GM08714 (cell line): ENCODE data around the gene GGA1.
A peak's percentile ranks its signal among the peaks of the same experiment; 100 is the strongest.

ENCODE experiments used
- H3K4me3 ChIP-seq: fragments of 200-500 bp; sonication (Bioruptor generic); 2 replicates; pipeline ENCODE4 v1.5.1; 2014; ENCODE audit warnings: mild to moderate bottlenecking, low read length, inconsistent platforms
- ZNF274 ChIP-seq: IDR thresholded peaks from 2 replicates; pipeline ENCODE4 v1.6.1; 2012; ENCODE audit warnings: mild to moderate bottlenecking, low read depth, low read length

GGA1 gene, protein sequence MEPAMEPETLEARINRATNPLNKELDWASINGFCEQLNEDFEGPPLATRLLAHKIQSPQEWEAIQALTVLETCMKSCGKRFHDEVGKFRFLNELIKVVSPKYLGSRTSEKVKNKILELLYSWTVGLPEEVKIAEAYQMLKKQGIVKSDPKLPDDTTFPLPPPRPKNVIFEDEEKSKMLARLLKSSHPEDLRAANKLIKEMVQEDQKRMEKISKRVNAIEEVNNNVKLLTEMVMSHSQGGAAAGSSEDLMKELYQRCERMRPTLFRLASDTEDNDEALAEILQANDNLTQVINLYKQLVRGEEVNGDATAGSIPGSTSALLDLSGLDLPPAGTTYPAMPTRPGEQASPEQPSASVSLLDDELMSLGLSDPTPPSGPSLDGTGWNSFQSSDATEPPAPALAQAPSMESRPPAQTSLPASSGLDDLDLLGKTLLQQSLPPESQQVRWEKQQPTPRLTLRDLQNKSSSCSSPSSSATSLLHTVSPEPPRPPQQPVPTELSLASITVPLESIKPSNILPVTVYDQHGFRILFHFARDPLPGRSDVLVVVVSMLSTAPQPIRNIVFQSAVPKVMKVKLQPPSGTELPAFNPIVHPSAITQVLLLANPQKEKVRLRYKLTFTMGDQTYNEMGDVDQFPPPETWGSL

DNA sequence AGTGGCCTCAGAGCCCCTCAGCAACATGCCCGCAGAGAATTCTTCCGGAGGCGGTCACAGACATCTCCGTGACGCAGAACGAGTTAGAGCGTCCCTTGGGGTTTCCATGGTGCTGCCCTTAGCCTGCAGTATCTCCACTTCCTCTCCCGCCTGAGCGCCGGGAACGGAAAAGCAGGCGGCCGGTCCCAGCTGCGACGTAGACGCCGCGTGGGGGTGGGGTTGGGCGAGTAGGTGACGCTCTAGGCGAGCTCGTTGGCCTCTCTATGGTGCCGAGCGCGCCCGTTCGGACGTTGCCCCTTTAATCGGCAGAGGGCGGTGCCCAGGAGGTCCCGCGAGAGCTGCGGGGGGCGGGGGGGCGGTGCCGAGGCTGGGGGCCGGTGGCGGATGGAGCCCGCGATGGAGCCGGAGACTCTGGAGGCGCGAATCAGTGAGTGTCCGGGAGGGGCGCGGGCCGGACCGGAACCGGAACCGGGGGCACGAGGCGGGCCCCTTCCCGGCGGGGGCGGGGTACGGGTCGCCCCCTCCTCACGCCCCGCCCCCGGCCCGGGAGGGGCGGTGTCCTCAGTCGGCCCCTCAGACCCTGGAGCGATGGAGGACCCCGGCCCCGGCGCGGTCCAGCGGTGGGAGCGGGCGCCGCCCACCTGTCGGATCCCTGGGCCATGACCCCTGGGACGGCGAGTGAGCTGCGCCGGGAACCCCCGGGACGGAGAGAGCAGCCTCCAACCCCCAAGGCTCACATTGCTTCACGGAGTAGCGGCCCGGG is at the start of gene GGA1:
Gene GGA1, plus strand, starts transcription at position 358 of the 763 bp plus-strand sequence. Its CDS starts 27 bp downstream, at position 385.
- H3K4me3 ChIP-seq: peak within 1 kb of the TSS; percentile 93
- no peak for TF ChIP-seq ZNF274

GRCh38 chr22:37559521-37559900 is 49.1 kb upstream of the GGA1 start:
- no peak for TF ChIP-seq ZNF274
- no peak overlapping the region for H3K4me3 ChIP-seq

DNA sequence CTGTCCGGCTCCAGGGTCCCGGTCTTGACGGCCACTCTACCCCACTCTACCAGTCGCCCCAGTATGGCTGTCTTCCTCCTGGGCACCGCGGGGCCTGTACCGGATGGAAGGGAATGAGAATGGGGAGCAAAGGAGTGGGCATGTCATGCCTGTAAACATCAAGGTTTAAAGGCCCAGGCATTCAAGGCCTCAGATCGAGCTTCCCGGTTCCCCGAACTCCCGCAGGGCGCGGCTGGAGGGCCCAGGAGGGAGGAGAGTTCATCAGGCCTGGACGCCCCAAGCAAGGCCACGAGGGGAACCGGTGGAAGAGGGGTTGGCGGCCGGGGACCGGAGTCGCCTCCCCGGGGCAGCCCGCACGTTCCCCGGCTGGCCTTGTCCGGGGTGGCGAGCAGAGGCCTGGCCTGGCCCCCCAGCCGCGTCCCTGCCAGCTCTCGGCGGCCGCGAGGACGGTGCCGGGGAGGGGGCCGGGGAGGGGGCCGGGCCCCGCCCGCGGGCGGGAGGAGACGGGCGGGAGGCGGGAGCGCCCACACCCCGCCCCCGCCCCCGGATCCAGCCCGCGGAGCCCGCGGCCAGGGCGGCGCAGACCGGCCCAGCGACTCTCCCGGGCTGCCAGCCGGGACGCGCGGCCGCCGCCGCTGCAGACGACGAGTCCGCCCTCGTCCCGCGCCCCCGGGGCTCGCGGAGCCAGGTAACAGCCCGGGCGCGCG is 48.6 kb upstream of the GGA1 start, which contains the start of gene CDC42EP1:
Gene CDC42EP1, plus strand, starts transcription at position 580 of the 707 bp plus-strand sequence. CDS start 5,870 bp downstream, outside the sequence.
- TF ChIP-seq ZNF274: no peak

DNA sequence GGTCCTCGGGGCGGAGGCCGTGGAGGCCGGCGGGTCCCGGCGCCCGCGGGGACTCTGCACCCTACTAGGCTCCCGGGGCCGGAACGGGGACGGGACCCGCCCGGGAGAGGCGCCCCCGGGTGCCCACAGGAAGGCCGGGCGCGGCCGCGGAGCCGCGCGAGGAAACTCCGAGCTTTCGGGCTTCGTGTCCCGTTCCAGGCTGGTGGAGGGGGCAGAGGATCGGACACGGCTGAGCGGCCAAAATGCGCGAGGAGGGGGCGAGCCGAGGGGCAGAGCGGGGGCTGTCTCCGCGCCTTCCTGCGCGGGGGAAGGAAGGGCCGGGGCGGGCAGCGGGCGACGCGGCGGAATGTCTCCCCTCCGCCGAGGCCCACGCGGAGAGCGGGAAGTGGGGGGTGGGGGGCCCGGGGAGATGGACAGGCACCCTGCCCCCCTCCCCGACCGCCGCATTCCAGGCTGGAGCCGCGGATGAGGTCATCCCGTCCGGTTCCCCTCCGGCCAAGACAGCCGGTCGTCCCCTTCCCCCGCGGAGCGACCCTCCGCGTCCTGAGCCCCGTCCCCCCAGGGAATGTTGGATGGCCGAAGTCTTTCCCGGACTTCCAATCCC is 47.9 kb upstream of the GGA1 start:
- no peak for TF ChIP-seq ZNF274
- H3K4me3 ChIP-seq: no peak overlapping the region; the same call in 1 of the 2 replicates

More for the DNA sequence above, 48.6 kb upstream of the GGA1 start, which contains the start of gene CDC42EP1:
- no peak within 1 kb of the TSS; the same call in 1 of the 2 replicates for H3K4me3 ChIP-seq

DNA sequence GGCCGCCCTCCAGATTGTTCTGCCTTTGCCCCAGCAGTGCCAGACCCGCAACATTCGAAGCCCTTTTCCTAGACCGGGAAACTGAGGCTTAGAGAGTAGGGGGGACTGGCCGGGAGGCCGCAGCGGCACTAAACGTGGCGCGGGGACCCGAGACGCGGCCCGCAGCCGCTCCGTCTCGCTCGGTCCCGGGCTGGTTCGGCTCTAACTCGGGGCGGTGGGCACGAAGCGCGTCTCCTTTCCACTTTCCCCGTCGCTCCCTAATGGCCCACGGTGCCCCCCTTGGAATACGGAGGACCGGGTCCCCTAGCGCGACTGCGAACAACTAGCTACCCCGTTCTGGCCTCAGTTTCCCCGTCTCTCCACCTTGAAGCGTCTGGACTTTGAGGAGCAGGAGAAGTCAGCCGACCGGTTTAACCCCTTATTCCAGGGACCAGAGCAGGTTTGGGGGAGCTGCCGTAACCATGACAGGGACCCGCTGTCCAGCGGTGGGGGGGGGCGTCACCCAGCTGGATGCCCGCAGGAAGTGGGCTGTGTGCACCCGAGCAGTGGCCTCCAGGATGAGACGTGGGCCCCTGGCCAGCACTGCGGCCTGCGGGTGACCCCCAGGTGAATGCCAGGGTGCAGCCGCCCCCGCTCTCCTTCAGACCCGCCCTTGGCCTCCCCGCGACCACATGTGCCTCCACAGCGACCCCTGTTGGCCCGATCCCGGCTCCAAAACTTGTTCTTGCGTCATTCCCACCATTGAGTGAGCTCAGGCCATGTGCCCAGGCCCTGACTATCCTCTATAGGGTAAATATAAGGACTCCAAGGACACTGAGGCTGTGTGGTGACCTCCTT is 47.2 kb upstream of the GGA1 start:
- no peak for TF ChIP-seq ZNF274
- H3K4me3 ChIP-seq: no peak overlapping the region; the same call in 1 of the 2 replicates

DNA sequence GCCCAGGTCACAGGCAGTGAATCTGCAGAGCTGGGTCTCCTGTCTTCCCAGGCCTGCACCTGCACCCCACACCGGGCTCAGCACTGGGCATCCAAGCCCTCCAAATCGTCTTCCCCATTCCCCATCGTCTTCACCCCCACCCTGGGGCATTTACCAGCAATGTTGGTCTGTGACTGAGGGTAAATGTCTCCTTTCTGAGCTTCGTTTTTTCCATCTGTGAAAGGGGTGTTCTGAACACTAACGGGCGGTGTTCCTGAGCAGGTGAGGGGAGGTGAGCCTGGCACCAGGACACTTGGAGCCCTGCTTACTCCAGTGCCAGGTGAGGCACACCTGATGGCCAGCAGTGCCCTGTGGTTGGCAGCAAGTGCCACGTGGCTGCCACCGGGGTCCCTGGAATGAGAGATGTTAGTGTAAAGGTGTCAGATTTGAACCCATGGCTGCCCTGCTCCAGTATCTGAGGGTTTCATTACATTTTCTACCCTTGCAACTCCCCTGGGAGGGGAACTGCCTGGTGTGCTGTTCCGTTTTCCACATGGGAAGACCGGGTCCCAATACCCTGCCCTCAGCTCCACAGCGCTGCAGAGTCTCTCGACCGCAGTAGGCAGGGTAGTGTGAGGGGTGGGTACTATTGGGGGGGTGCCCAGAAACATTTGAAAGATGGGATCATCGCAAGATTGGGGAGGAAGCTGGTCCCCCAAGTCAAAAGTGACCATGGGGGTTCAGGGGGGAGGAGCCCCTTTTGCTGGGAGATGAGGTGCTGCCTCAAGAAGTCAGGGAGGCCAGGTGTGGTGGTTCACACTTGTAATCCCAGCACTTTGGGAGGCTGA is 46.4 kb upstream of the GGA1 start:
- TF ChIP-seq ZNF274: no peak
- H3K4me3 ChIP-seq: no peak overlapping the region

GRCh38 chr22:37563153-37564081 is 45.2 kb upstream of the GGA1 start:
- no peak overlapping the region for H3K4me3 ChIP-seq
- TF ChIP-seq ZNF274: no peak

GRCh38 chr22:37564111-37564711 is 44.4 kb upstream of the GGA1 start:
- TF ChIP-seq ZNF274: no peak
- H3K4me3 ChIP-seq: no peak overlapping the region

GRCh38 chr22:37565830-37566229 is 42.8 kb upstream of the GGA1 start:
- no peak overlapping the region for H3K4me3 ChIP-seq
- no peak for TF ChIP-seq ZNF274

- no peak for TF ChIP-seq ZNF274
Observed at GRCh38 chr22:37566329-37566837, 42.3 kb upstream of the GGA1 start.

More at GRCh38 chr22:37566329-37566837, 42.3 kb upstream of the GGA1 start:
- no peak overlapping the region for H3K4me3 ChIP-seq
